SU-DHL-6 (cell line): ENCODE measurements around the gene PRKG2.

Source experiments
- EZH2phosphoT487 ChIP-seq: fragments of 200-600 bp; sonication (generic), shearing (Covaris generic); conservative IDR thresholded peaks from 2 replicates; pipeline ENCODE4 v1.6.1; 2018; ENCODE audit warnings: mild to moderate bottlenecking, antibody characterized with exemption, low read length, moderate library complexity, mixed read lengths
- TF ChIP-seq, protein P1 (sequence below): fragments of 200-600 bp; sonication (generic); IDR thresholded peaks from one replicate; pipeline ENCODE4 v1.5.1; 2017; ENCODE audit warnings: antibody characterized with exemption, mild to moderate bottlenecking, low read length, moderate library complexity; ENCODE audit not compliant: insufficient read depth, poor library complexity, severe bottlenecking

DNA sequence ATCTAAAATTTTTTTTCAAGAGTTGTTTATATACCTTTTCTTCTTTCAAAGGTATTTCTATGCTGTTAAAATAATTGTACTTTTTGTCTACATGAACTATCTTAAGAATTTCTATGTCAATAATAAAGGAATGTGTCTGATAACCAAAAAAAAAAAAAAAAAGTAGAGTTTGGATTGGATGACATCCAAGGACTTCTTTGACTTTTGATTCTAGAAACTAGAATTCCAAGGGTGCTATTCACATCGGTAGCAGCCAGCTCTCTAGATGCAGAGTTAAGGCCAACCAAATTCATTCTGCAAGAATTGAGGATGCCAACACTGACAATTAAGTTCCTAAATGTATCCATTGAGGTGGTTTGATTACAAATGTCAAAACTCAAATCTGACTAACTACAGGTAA, 42.0 kb upstream of the PRKG2 start:
- TF ChIP-seq, protein P1, sequence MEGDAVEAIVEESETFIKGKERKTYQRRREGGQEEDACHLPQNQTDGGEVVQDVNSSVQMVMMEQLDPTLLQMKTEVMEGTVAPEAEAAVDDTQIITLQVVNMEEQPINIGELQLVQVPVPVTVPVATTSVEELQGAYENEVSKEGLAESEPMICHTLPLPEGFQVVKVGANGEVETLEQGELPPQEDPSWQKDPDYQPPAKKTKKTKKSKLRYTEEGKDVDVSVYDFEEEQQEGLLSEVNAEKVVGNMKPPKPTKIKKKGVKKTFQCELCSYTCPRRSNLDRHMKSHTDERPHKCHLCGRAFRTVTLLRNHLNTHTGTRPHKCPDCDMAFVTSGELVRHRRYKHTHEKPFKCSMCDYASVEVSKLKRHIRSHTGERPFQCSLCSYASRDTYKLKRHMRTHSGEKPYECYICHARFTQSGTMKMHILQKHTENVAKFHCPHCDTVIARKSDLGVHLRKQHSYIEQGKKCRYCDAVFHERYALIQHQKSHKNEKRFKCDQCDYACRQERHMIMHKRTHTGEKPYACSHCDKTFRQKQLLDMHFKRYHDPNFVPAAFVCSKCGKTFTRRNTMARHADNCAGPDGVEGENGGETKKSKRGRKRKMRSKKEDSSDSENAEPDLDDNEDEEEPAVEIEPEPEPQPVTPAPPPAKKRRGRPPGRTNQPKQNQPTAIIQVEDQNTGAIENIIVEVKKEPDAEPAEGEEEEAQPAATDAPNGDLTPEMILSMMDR: no peak
- TF ChIP-seq EZH2phosphoT487: no peak
